ENCODE results near the gene HIC2. TPM values are rescaled to one million over a fixed set of nuclear protein-coding genes. Genes with fewer than 3 reads are reported as not detected.
"Not testable (repeated sequence)": the region's sequence is repeated elsewhere in the genome, so short reads cannot be mapped to it uniquely, and the experiment has no call there.

Gene HIC2
- total RNA-seq, 1 donor from 2014 or later = 5.1 TPM

- H3K4me1 ChIP-seq; DNase-seq; H3K36me3 ChIP-seq; ATAC-seq; H3K27me3 ChIP-seq; H3K4me3 ChIP-seq; H3K9me3 ChIP-seq; intact Hi-C loops (cut with DNase I); H3K27ac ChIP-seq: not testable (repeated sequence)
Observed at GRCh38 chr22:21499623-21500506, 82.7 kb downstream of the HIC2 start.

Other genes starting within 250 kb of the HIC2 start
- 0.09 TPM for gene RIMBP3B, start 33.6 kb upstream of the HIC2 start, total RNA-seq
- gene TMEM191C, start 50.0 kb downstream of the HIC2 start, total RNA-seq = 4.0 TPM
- 0.41 TPM for gene RIMBP3C, start 134.1 kb downstream of the HIC2 start, total RNA-seq
- 45.7 TPM for gene UBE2L3, start 150.3 kb downstream of the HIC2 start, total RNA-seq
- 13.9 TPM for gene YDJC, start 212.7 kb downstream of the HIC2 start, total RNA-seq
- 0.69 TPM for gene CCDC116, start 215.4 kb downstream of the HIC2 start, total RNA-seq
- gene SDF2L1, start 224.9 kb downstream of the HIC2 start, total RNA-seq = 41.3 TPM
- gene PPIL2, start 248.6 kb downstream of the HIC2 start, total RNA-seq = 40.3 TPM

Data from upper lobe of right lung (tissue), 1 donor.